ENCODE data around the gene ANKRD11. TPM values are rescaled to one million over a fixed set of nuclear protein-coding genes. Genes with fewer than 3 reads are reported as not detected.
A peak's percentile ranks its signal among the peaks of the same experiment; 100 is the strongest.
"Not testable (repeated sequence)": the region's sequence is repeated elsewhere in the genome, so short reads cannot be mapped to it uniquely, and the experiment has no call there.

ANKRD11 gene
- total and polyA plus RNA-seq, 8 donors = 90.7 to 123 (median 98.4) TPM

GRCh38 chr16:89434490-89434889 is 55.9 kb downstream of the ANKRD11 start:
- no peak for ATAC-seq
- Histone ChIP-seq H3K4me3 (no peak overlapping the region), H3K27ac (peak overlapping the region in 1 of 2 donors; percentile 84), H3K27me3 (no peaks in the 10 kb centered on the region), H3K36me3 (no peaks in the 10 kb centered on the region), H3K9me3 (no peaks in the 10 kb centered on the region), H3K4me1 (peaks cover 13 to 68% of the 10 kb centered on the region in 2 donors)
- intact Hi-C loops (cut with DNase I) = no loop called here
- TF ChIP-seq CTCF (IDR thresholded peaks at IDR 0.05) = no peak
- no peak for DNase-seq

- H3K36me3 ChIP-seq; H3K27me3 ChIP-seq; H3K9me3 ChIP-seq; ATAC-seq; DNase-seq; H3K27ac ChIP-seq; intact Hi-C loops (cut with DNase I); H3K4me3 ChIP-seq: not testable (repeated sequence)
- peaks cover 9 to 67% of the 10 kb centered on the region in 2 donors for H3K4me1 ChIP-seq
Measured at GRCh38 chr16:89433363-89433984, 56.9 kb downstream of the ANKRD11 start.

GRCh38 chr16:89431630-89432029 is 58.7 kb downstream of the ANKRD11 start:
- Histone ChIP-seq H3K4me1 (peaks cover 9 to 59% of the 10 kb centered on the region in 2 donors), H3K27ac (no peak overlapping the region), H3K9me3 (no peaks in the 10 kb centered on the region), H3K36me3 (no peaks in the 10 kb centered on the region), H3K27me3 (no peaks in the 10 kb centered on the region), H3K4me3 (no peak overlapping the region)
- ATAC-seq (no peak), DNase-seq (no peak)
- intact Hi-C loops (cut with DNase I) = no loop called here
- no peak for TF ChIP-seq CTCF (IDR thresholded peaks at IDR 0.05)

DNA sequence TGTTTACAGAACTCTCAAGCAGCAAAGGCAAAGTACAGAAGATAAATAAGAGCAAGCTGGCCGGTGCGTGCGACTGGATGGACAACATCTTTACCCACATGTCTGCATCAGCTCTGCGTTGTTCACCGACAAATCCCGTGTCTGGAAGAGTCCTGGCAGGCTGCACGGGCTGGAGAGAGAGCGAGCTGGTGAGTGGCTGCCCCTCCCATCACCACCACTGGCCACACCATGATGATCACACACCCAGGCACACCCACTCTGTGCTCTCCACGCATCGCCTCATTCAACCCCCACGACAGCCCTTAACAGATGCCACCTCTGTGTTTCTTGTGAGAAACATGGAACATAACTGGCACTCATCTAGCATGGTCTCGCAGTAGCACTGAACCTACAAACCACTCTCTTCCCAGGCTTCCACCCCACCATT is 59.2 kb downstream of the ANKRD11 start:
- H3K36me3 ChIP-seq = no peaks in the 10 kb centered on the region
- H3K27me3 ChIP-seq = no peaks in the 10 kb centered on the region
- no peak for TF ChIP-seq CTCF (IDR thresholded peaks at IDR 0.05)
- DNase-seq (no peak), ATAC-seq (peak; percentile 84)
- no peak overlapping the region for H3K4me3 ChIP-seq
- H3K9me3 ChIP-seq = no peaks in the 10 kb centered on the region
- intact Hi-C loops (cut with DNase I) = no loop called here
- H3K27ac ChIP-seq = no peak overlapping the region
- H3K4me1 ChIP-seq = peaks cover 9 to 56% of the 10 kb centered on the region in 2 donors

DNA sequence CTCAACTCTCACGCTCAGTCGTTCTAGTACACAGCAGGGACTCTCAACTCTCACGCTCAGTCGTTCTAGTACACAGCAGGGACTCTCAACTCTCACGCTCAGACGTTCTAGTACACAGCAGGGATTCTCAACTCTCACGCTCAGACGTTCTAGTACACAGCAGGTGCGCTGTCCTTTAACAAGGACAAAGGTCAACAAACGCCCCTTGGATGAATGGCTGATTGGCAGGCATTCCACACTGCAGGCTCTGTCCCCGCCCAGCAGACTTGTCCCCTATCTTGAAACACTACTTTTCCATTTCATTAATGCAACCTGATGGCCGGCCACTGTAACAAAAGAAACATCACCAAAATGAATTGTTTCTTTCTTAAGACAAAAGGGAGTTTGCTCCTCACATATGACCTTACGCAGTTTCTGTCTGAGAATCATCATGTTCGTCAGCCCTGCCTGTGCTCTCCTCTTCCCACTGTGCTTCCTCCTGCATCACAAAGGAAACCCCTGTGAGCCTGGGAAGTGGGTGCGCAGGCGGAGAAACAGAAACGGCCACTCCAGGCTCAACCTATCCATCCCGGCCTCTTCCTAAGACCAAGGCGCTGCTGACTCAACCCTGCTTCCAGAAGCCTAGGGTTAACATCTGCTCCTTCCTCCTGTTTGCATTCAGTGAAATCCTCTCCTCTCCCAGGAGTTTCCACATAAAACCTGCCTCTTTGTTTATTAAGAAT is 59.8 kb downstream of the ANKRD11 start:
- TF ChIP-seq CTCF (IDR thresholded peaks at IDR 0.05) = no peak
- H3K27ac ChIP-seq = no peak overlapping the region
- H3K4me1 ChIP-seq = peaks cover 9 to 58% of the 10 kb centered on the region in 2 donors

DNA sequence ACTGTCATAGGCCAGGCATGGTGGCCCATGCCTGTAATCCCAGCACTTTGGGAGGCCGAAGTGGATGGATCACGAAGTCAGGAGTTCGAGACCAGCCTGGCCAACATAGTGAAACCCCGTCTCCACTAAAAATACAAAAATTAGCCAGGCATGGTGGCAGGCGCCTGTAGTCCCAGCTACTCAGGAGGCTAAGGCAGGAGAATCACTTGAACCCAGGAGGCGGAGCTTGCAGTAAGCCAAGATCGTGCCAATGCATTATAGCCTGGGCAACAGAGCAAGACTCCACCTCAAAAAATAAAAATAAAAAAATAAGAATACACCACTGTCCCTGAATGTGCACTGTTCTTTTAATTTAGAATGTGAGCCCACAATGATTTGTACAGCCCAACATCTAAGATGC is 61.8 kb downstream of the ANKRD11 start:
- H3K27ac ChIP-seq; ATAC-seq; H3K27me3 ChIP-seq; DNase-seq; intact Hi-C loops (cut with DNase I); H3K9me3 ChIP-seq; H3K4me3 ChIP-seq; H3K36me3 ChIP-seq: not testable (repeated sequence)
- peaks cover 11 to 59% of the 10 kb centered on the region in 2 donors for H3K4me1 ChIP-seq

More for the DNA sequence above, 59.8 kb downstream of the ANKRD11 start:
- H3K9me3 ChIP-seq = no peaks in the 10 kb centered on the region
- no peak overlapping the region for H3K4me3 ChIP-seq
- no peak for DNase-seq
- no peaks in the 10 kb centered on the region for H3K36me3 ChIP-seq
- no peaks in the 10 kb centered on the region for H3K27me3 ChIP-seq
- peak; percentile 15 for ATAC-seq
- intact Hi-C loops (cut with DNase I) = no loop called here

Data from left lung (tissue), 10 donors.